NCI-H2196 (cell line): Measurements from ENCODE around the gene PRAMEF17.
A peak's percentile ranks its signal among the peaks of the same experiment; 100 is the strongest.
"Not testable (repeated sequence)": the region's sequence is repeated elsewhere in the genome, so short reads cannot be mapped to it uniquely, and the experiment has no call there.

Source experiments
- DNase-seq: peaks from one replicate; lab custom pipeline; 2025; ENCODE audit not compliant: unreplicated experiment; lab: John Stamatoyannopoulos, UW

PRAMEF17 gene, protein sequence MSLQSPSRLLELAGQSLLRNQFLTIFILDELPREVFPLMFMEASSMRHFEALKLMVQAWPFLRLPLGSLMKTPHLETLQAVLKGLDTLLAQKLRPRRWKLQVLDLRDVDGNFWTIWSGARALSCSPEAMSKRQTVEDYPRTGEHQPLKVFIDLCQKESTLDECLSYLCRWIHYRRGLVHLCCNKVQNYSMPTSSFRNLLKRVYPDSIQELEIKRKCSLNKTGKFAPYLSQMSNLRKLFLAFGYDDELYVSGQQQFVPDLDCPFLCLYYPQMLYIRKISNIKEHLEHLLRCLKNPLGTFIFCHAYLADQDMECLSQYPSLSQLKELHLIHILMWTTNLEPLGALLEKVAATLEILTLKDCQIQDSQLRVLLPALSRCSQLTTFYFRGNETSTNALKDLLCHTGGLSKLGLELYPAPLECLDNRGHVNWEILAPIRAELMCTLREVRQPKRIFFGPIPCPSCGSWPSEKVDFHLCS

DNA sequence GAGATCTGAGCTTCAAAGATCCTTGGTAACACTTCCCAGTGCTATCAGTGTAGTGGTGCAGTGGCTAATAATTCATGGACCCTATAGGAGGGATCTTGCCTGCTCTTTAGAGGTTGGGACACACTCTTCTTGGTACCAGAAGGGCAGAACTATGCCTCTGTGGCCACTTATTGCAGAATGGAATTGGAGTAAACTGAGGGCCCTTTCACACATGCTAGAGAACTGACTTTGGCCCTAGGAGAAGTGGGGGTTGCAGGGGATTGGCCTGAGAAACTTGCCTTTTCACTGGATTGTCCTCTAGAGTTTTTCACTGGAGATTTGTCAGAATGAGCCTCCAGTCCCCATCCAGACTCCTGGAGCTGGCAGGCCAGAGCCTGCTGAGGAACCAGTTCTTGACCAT, at the start of gene PRAMEF17:
Gene PRAMEF17 (plus strand): TSS at position 301 of the 400 bp plus-strand sequence. CDS start 26 bp downstream, at position 327.
- DNase-seq, result not testable (repeated sequence)

DNA sequence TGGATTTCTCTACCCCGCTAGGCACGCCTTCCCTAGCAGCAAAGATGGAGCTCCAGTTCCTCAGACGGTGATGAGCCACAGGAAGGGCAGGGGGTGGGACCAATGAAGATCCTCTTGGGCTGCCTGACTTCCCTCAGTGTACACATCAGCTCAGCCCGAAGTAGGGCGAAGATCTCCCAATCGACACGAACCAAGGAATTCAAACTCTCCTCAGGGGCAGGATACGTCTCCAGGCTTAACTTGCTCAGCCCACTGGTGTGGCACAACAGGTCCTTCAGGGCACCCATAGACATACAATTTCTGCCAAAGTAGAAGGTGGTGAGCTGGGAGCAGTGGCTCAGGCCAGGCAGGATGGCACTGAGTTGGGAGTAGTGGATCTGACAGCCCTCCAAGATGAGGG, 46.9 kb upstream of the PRAMEF17 start:
- DNase-seq, result not testable (repeated sequence)

DNA sequence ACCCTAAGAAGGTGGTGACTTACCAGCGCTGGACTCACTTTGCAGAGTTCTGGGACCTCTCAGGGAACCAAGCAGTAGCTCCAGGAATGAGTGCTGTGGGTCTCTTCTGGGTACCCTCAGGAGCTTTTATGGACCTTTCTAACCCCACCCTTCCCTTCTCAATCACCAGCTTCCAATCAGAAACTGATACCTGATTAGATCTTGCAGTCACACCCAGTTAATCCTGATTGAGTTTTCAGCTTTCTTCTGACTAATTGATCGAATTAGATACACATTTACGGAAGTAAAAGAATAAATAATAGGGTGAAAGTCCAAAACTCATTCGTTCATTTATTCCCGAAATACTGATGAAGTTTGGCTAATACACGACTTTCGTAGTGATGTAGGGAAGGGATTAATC, 42.4 kb upstream of the PRAMEF17 start, which contains the start of gene PRAMEF14:
Gene PRAMEF14 (minus strand): TSS at position 101 of the 400 bp plus-strand sequence. CDS start 1,820 bp downstream, outside the sequence.
- not testable (repeated sequence) for DNase-seq

DNA sequence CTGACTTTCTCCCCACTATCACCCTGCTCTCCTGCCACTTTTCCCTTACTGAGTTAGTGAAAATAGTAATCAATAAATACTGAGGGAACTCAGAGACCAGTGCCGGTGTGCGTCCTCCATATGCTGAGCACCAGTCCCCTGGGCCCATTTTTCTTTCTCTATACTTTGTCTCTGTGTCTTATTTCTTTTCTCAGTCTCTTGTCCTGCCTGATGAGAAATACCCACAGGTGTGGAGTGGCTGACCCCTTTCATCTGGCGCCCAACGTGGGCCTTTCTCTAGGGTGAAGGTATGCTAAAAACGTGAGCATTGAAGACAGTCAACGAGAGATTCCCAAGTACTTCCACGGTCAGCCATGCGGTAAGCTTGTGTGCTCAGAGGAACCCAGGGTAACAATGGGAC, 36.0 kb upstream of the PRAMEF17 start:
- DNase-seq, result not testable (repeated sequence)

DNA sequence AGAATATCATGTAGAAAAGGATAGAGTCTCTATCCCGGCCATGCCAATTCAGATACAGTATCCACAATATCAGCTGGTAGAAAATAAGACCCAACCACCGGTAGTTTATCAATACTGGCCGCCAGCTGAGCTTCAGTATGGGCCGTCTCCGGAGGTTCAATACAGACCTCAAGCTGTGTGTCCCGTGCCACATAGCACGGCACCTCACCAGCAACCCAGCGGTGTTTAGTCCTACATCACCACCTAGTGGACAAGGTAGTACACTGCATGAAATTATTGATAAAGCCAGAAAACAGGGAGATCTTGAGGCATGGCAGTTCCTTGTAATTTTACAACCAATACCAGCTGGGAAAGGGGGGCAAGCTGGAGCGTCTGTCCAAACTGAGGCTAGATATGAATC, 35.0 kb upstream of the PRAMEF17 start:
- not testable (repeated sequence) for DNase-seq

DNA sequence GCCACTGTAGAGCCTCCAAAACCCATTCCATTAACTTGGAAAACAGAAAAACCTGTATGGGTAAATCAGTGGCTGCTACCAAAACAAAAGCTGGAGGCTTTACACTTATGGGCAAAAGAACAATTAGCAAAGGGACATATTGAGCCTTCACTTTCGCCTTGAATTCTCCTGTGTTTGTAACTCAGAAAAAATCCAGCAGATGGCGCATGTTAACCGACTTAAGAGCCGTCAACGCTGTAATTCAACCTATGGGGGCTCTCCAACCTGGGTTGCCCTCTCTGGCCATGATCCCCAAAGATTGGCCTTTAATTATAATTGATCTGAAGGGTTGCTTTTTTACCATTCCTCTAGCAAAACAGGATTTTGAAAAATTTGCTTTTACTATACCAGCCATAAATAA, 32.7 kb upstream of the PRAMEF17 start:
- DNase-seq, result peak; percentile 70

DNA sequence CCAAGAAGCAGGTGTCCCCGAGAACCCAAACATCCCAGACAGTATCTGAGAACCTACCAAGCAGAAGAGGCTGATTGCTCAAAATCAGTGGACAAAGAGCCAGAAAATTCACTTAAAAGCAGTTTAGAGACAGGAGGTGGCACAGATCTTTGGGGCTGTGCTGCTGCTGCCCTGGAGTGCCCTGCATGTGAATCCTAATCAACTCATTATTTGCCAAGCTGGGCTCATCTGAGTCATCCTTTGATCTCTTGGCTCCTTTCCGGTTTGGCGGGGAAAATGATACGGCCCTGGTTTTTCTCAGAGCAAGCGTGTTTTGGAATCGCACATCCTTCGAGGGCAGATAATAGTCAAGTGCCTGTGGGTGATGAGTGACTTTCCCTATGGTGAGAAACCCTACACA, 27.1 kb upstream of the PRAMEF17 start:
- not testable (repeated sequence) for DNase-seq

DNA sequence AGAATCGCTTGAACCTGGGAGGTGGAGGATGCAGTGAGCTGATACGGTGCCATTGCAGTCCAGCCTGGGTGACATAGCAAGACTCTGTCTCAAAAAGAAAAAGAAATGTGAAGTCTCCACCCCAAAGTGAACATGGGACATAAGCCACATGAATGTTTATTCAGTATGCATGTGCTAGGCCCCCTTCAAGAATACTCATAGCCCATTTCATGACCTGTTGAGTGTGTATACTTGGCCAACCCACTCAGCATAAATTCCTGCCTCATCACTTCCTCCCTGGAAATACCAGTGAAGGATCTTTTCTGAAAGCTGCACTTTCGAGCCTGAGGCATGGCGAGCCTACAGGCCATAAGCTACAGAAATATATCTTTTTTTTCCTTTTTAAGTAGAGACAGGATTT, 24.5 kb upstream of the PRAMEF17 start:
- not testable (repeated sequence) for DNase-seq

DNA sequence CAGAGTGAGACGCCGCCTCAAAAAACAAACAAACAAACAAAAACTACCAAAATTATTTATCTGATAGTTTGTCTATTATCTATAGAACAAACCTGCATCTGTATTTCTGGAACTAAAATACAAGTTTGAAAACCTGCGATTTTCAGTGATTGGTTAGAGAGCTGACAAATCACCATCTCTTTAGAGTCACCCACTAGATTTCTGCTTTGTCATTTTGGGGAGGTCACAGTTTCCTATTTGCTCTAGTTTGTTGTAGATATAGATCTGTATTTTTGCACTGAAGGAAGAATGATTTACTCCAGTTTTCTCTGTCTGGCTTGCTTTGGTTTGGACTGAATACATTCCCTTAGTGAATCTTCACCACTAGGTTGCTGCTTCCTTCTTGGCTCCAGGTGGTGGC, 22.9 kb upstream of the PRAMEF17 start:
- not testable (repeated sequence) for DNase-seq

DNA sequence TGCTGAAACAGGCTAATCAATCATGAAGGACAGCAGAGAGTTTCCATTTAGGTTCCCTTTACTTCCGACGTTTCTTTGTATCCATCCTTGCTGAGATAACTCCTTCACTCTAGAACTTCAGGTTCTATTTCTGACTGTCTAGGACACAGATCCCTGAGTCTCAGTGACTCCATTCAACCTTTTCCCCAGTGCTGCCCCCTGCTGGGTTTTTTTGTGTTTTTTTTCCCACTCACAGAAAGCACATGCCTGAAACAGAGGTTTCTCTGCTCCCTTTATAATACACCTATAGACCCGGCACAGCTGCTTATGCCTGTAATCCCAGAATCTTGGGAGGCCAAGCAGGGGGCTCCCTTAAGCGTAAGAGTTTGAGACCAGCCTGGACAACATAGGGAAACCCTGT, 20.9 kb upstream of the PRAMEF17 start:
- not testable (repeated sequence) for DNase-seq

DNA sequence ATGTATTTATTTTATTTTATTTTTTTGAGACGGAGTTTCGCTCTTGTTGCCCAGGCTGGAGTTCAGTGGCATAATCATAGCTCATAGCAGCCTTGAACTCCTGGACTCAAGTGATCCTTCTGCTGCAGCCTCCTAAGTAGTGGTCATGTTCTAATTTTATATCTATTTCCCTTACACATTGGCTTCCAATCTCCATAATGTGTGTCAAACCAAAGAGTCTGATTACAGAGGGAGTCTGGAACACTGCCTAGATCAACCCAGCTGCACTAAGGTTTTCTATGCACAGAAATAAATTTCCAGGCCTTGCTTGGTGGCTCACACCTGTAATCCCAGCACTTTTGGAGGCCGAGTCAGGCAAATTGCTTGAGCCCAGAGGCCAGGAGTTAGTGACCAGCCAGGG, 10.4 kb upstream of the PRAMEF17 start:
- DNase-seq, result not testable (repeated sequence)

DNA sequence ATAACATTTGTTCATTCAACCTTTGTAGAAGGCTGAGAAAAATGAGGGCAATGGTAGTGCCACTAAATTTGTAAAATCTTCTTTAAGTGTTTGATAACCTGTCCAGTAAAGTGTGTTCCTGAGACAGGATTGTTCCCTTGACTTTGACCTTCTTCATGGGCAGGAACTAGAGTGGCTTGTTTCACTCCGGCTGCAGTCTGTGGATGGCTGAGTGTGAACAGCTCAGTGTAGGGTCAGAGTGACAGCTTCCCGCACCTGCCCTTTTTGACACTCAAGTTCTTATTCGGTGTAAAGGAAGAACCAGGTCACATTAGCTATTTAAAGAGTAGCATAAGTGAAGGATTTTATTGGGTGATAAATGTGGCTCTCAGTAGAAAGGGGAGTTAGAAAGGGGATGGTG, 9.1 kb upstream of the PRAMEF17 start:
- DNase-seq, result not testable (repeated sequence)

DNA sequence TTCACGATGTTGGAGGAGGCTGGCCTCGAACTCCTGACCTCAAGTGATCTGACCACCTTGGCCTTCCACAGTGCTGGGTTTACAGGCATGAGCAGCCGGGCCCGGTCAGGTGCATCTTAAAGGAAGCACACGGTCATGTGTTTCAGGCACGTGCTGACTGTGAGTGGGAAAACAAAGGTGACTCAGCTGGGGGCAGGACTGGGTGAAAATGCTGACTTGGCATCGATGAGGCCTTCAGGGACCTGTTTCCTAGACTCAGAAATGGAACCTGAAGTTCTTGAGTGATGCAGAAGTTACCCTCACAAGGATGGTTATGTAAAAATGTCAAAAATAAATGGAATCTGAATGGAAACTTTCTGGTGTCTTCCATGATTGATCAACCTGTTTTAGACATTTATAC, 3.6 kb downstream of the PRAMEF17 start:
- not testable (repeated sequence) for DNase-seq

DNA sequence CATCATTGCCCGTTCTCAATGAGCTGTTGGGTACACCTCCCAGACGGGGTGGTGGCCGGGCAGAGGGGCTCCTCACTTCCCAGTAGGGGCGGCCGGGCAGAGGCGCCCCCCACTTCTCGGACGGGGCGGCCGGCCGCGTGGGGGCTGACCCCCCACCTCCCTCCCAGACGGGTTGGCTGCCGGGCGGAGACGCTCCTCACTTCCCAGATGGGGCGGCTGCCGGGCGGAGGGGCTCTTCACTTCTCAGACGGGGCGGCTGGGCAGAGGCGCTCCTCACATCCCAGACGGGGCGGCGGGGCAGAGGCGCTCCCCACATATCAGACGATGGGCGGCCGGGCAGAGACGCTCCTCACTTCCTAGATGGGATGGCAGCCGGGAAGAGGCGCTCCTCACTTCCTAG, 5.3 kb downstream of the PRAMEF17 start:
- not testable (repeated sequence) for DNase-seq

DNA sequence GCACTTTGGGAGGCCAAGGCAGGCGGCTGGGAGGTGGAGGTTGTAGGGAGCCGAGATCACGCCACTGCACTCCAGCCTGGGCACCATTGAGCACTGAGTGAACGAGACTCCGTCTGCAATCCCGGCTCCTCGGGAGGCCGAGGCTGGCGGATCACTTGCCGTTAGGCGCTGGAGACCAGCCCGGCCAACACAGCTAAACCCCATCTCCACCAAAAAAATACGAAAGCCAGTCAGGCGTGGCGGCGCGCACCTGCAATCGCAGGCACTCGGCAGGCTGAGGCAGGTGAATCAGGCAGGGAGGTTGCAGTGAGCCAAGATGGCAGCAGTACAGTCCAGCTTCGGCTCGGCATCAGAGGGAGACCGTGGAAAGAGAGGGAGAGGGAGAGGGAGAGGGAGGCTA, 5.9 kb downstream of the PRAMEF17 start:
- not testable (repeated sequence) for DNase-seq

DNA sequence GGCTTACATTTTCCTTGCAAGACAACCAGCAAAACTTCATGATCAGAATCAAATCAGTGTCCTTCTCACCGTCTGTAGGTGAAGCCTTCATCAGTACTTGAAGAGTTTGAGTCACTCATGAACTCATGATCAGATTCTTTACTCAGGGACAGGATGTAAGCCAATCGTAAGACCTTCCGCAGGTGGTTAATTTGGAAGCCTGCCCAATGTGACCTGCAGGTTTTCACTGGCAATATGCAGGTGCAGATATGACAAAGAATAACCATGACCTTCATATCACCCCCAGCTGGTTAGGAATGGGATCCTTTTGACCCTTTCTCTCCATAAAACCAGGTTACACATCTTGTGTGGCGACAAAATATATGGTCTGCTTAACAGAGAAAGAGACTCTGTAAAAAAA, 18.4 kb downstream of the PRAMEF17 start:
- DNase-seq, result no peak

DNA sequence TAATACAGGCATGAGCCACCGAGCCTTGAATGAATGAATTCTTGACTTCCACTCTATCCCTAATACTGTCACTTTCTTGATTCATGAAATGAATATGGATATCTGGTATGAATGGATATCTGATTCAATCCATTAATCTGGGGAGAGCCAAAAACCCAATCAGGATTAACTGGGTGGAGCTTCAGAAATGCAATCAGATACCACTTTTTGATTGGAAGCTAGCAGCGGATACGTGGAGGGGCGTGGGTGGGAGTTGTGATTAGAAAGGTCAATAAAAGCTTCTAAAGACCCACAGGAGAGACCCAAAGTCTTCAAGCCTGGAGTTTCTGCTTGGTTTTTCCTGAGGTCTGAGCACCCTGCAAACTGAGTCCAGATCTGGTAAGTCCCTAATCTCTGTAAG, 20.7 kb downstream of the PRAMEF17 start, which contains the start of gene PRAMEF20:
Gene PRAMEF20 (plus strand): TSS at position 301 of the 400 bp plus-strand sequence. CDS start 5,905 bp downstream, outside the sequence.
- DNase-seq, result not testable (repeated sequence)

DNA sequence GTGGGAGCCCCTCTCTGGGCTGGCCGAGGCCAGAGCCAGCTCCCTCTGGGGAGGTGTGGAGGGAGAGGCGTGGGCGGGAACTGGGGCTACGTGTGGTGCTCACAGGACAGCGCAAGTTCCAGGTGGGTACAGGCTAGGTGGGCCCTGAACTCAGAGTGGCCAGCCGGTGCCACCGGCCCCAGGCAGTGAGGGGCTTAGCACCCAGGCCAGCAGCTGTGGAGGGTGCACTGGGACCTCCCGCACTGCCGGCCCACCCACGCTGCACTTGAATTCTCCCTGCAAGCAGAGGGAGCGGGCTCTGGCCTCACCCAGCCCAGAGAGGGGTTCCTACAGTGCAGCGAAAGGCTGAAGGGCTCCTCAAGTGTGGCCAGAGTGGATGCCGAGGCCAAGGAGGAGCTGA, 41.1 kb downstream of the PRAMEF17 start:
- no peak for DNase-seq

DNA sequence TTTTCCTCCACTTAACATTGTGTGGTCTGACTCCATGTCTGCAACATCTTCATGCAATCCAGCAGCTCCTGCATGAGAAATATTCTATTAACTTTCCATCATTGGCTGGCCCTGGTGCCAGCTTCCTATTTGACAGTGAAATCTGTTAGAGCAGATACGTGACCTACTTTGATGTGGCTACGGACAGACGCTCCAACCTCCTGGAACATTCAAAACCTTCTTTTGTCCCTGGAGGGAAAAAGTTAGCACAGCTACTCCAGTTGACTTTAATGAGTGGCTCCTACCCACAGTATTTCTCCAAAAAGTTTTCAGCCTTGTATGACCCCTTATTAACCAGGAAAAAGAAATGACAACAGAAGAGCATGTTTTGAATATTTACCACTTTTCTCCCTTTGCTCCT, 42.8 kb downstream of the PRAMEF17 start:
- no peak for DNase-seq

DNA sequence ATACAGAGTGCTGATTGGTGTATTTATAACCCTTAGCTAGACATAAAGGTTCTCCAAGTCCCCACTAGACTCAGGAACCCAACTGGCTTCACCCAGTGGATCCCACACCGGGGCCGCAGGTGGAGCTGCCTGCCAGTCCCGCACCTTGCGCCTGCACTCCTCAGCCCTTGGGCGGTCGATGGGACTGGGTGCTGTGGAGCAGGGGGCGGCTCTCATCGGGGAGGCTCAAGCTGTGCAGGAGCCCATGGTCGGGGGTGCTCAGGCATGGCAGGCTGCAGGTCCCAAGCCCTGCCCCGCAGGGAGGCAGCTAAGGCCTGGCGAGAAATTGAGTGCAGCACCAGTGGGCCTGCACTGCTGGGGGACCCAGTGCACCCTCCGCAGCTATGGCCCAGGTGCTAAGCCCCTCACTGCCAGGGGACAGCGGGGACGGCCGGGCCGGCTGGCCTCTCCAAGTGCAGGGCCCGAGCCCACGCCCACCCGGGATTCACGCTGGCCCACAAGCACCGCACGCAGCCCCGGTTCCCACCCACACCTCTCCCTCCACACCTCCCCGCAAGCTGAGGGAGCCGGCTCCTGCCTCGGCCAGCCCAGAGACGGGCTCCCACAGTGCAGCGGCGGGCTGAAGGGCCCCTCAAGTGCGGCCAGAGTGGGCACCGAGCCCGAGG, 44.4 kb downstream of the PRAMEF17 start:
- not testable (repeated sequence) for DNase-seq

DNA sequence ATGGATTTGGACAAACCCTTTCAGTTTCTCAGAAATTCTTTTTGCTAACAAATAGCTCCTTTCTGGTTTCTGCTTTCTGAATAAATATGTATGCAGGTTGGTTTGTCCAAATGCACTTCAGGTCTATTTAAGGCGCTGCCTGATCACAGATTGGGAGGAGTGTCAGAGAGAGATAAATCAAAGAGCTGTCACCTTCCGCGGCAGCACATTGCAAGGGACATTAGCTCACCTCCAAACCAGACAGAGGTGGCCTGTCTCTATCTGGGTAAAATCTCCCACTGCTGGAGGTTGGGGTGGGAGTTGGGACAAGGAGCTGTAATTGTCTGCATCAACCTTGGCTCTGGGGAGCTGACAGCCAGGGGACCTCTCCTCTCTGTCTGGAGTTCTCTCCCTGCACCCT, 46.0 kb downstream of the PRAMEF17 start:
- no peak for DNase-seq
